GM12892 (cell line): ENCODE measurements around the gene EXTL1.
A peak's percentile ranks its signal among the peaks of the same experiment; 100 is the strongest.

Experiments used
- DNase-seq: peaks from one replicate; pipeline ENCODE4 v3.0.0; 2011; ENCODE audit not compliant: insufficient read length
- FAIRE-seq: peaks from 2 replicates; lab custom pipeline; 2011; peaks lifted over from hg19 to GRCh38; lab: Jason Lieb, UNC
- POLR2A ChIP-seq: IDR thresholded peaks from 2 replicates; pipeline ENCODE4 v1.6.1; 2011; ENCODE audit warnings: low read depth, low read length, control low read depth
- POLR2AphosphoS5 ChIP-seq: IDR thresholded peaks from 2 replicates; pipeline ENCODE4 v1.6.1; 2011; ENCODE audit warnings: low read depth, low read length, control low read depth
- TAF1 ChIP-seq: IDR thresholded peaks from 2 replicates; pipeline ENCODE4 v1.6.1; 2011; ENCODE audit warnings: low read depth, mild to moderate bottlenecking, control low read depth, low read length, borderline replicate concordance

The EXTL1 gene

DNA sequence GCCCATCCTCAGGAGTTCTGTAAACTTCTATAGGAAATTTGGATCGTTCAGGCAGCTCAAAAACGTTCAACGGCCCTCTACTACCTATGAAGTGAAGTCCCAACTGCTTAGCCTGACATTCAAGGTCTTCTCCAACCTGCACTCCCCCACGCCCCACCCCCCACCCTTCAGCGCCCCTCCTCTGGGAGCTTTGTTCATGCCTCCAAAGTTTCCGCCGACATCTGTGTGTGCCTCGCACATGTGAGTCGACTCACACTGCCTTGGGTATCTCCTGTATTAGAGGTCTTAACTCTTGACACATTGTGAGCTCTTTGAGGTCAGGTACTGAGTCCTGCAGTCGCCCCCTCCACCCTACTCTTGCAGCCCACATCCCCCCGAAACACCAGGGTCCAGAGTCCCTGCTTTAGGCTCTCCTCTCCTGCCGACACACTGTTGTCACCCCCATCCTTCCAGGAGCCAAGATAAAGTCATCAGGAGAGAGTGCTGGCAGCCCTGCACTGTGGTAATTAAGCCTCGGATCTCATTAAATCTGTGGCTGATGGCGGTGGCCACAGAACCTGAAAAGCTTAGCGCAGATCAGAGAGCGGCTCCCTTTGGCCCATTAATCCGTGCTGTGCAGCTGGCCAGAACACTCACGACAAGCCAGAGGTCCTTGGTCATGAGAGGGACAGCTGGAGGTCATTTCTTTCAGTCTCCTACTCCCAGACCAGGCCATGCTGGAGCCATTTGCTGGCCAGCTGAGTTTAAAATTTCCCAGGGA lies 22.4 kb upstream of the EXTL1 start:
- FAIRE-seq, result no peak

GRCh38 chr1:26003262-26003661 lies 18.3 kb upstream of the EXTL1 start:
- TF ChIP-seq POLR2AphosphoS5, result no peak
- no peak for TF ChIP-seq POLR2A
- TF ChIP-seq TAF1, result no peak
- DNase-seq, result no peak
- FAIRE-seq, result no peak

More for the DNA sequence above, 22.4 kb upstream of the EXTL1 start:
- no peak for DNase-seq
- TF ChIP-seq TAF1, result no peak
- TF ChIP-seq POLR2AphosphoS5, result no peak
- TF ChIP-seq POLR2A, result no peak

- FAIRE-seq, result no peak
- no peak for TF ChIP-seq POLR2A
- no peak for TF ChIP-seq POLR2AphosphoS5
- no peak for TF ChIP-seq TAF1
Observed at GRCh38 chr1:26003756-26004155, 17.8 kb upstream of the EXTL1 start.

DNA sequence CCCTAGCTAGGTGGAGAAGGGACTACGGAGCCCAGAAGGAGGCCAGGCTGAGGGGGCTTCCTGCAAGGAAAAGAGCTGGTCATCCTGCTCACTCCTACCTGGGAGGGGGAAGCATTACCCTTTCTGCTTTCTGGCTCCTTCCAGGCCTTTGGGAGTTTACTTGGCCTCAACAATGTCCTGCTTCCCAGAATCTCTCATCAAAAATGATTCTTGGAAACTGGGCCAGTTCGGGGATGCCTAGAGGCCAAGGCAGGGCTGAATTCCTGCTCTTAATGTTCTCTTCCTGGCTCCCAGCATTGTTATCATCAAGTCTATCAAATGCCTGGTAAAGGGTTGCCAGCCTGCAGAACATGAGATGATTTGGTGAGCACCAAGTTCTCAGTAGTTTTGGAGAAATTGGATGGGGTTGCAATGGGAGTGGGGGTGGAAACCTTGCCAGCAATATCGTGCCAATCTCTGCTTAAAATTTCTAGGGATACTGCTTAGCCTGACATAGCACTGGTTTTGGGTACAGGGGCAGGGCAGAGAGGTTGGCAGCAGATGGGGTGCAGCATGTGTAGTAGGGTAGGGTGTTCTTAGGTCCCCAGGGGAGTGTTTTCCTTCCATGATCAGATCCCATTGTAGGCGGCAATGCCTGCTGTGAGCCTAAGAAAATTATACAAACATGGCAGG lies 16.0 kb upstream of the EXTL1 start:
- DNase-seq (no peak), FAIRE-seq (no peak)
- TF ChIP-seq POLR2AphosphoS5, result no peak
- TF ChIP-seq TAF1, result no peak
- no peak for TF ChIP-seq POLR2A

More at GRCh38 chr1:26003756-26004155, 17.8 kb upstream of the EXTL1 start:
- DNase-seq, result no peak

- DNase-seq (no peak), FAIRE-seq (no peak)
- no peak for TF ChIP-seq POLR2AphosphoS5
- no peak for TF ChIP-seq TAF1
- TF ChIP-seq POLR2A, result no peak
Observed at GRCh38 chr1:26006710-26007109, 14.9 kb upstream of the EXTL1 start.

GRCh38 chr1:26009796-26010447 lies 11.7 kb upstream of the EXTL1 start:
- FAIRE-seq (no peak), DNase-seq (no peak)
- no peak for TF ChIP-seq POLR2AphosphoS5
- no peak for TF ChIP-seq POLR2A
- no peak for TF ChIP-seq TAF1

DNA sequence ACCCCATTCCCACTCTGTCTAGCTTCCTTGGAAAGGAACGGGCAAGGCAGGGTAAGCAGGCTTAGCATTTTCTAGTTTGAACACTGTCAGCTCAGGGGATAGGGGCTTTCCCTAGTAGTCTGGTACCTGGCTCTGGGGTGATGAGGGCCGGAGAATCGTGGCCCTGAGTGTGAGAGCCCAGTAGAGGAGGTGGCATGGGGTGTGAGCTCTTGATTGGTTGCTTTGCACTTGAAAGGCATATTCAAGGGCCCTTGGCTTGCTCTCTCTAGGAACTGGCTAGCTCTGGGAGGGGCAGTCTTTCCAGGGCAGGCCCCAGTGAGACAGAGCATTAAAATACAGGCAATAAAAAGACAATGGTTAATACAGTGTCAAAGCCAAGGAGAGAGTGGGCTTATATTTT lies 10.8 kb upstream of the EXTL1 start:
- DNase-seq (no peak), FAIRE-seq (no peak)
- TF ChIP-seq TAF1 (no peak), POLR2A (no peak), POLR2AphosphoS5 (no peak)

- no peak for FAIRE-seq
- no peak for TF ChIP-seq POLR2AphosphoS5
- no peak for TF ChIP-seq POLR2A
- no peak for TF ChIP-seq TAF1
- no peak for DNase-seq
Observed at GRCh38 chr1:26012864-26013263, 8.7 kb upstream of the EXTL1 start.

DNA sequence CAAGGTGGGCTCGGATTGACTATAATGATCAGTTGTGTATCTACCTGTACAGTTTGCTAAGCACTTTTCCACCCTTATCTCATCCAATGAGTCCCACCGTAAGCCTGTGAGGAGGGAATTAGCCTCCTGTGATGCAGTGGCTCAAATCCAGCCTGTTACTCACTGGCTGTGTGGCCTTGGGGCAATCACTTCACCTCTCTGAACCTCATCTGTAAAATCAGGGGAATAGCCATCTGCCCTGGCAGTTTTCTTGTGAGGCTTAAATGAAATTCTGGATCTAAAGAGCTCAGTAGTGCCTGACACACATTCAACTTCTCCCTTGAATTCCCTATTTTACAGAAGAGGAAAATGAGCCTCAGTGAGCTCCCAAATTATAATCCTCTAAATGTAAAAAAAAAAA lies 7.4 kb upstream of the EXTL1 start:
- TF ChIP-seq POLR2A (no peak), POLR2AphosphoS5 (no peak), TAF1 (no peak)
- DNase-seq (no peak), FAIRE-seq (no peak)

DNA sequence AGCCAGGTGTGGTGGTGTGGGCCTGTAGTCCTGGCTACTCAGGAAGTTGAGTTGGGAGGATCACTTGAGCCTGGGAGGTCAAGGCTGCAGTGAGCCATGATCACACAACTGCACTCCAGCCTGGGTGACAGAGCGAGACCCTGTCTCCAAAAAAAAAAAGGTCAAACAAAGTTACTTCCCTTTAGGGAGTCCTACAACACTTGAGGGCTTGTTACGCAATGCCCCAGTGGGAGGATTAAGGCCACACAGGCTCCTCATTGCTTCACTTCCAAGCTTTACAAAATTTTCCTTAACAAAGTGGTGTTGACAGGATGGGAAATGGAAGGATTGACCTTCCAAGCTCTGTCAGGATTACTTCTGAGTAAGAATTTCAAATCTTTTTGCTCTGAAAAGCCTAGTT lies 6.2 kb upstream of the EXTL1 start:
- FAIRE-seq, result no peak
- no peak for TF ChIP-seq POLR2A
- DNase-seq, result no peak

GRCh38 chr1:26016258-26016952 lies 5.2 kb upstream of the EXTL1 start:
- FAIRE-seq, result peak; percentile 64
- no peak for DNase-seq
- TF ChIP-seq POLR2A (no peak), POLR2AphosphoS5 (no peak), TAF1 (no peak)
